ENCODE data around the gene HSD17B3.

DNA sequence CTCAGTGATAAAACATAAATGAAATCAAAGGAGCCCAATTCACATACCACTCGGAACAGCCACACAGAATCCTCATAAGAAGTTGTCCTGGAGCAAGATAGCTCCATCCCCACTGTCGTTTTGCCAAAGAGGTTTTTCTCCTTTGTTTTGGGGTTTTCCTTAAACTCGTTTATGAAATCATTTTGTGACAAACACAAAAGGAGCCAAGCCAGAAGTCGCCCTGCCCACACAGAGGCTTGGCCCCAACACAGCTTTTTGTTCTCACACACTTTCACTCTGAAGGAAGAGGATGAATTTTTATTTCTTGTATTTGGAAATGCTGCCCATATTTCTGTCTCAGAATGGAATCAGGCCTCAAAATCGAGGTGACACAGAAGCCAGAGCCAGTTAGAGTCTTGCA lies 113.4 kb downstream of the HSD17B3 start:
- no peak for TF ChIP-seq CTCF (IDR thresholded peaks at IDR 0.05)
- no peak for TF ChIP-seq RFX5 (IDR thresholded peaks at IDR 0.05; ENCODE audit: low read length)
- TF ChIP-seq FOSL2 (IDR thresholded peaks at IDR 0.05; ENCODE audit: borderline replicate concordance, low read depth) = no peak
- TF ChIP-seq TAF1 (IDR thresholded peaks at IDR 0.05; ENCODE audit: borderline replicate concordance, low read depth, low read length) = no peak
- TF ChIP-seq EP300 (IDR thresholded peaks at IDR 0.05; ENCODE audit: borderline replicate concordance in 1 of 2, low read depth in 1 of 2, low read length in 1 of 2) = no peak
- no peak for TF ChIP-seq POLR2AphosphoS5 (IDR thresholded peaks at IDR 0.05; ENCODE audit: low read depth, low read length)
- no peak for TF ChIP-seq MXI1 (IDR thresholded peaks at IDR 0.05; ENCODE audit: low read depth, low read length)
- TF ChIP-seq, protein P1, sequence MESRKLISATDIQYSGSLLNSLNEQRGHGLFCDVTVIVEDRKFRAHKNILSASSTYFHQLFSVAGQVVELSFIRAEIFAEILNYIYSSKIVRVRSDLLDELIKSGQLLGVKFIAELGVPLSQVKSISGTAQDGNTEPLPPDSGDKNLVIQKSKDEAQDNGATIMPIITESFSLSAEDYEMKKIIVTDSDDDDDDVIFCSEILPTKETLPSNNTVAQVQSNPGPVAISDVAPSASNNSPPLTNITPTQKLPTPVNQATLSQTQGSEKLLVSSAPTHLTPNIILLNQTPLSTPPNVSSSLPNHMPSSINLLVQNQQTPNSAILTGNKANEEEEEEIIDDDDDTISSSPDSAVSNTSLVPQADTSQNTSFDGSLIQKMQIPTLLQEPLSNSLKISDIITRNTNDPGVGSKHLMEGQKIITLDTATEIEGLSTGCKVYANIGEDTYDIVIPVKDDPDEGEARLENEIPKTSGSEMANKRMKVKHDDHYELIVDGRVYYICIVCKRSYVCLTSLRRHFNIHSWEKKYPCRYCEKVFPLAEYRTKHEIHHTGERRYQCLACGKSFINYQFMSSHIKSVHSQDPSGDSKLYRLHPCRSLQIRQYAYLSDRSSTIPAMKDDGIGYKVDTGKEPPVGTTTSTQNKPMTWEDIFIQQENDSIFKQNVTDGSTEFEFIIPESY (IDR thresholded peaks at IDR 0.05; ENCODE audit: borderline replicate concordance, low read depth) = no peak
- TF ChIP-seq CHD2 (IDR thresholded peaks at IDR 0.05; ENCODE audit: low read length, partially characterized antibody) = no peak
- no peak for TF ChIP-seq RAD21 (IDR thresholded peaks at IDR 0.05; ENCODE audit: low read length)
- TF ChIP-seq FOXJ3 (CRISPR knock-in tag; IDR thresholded peaks at IDR 0.05) = no peak
- TF ChIP-seq, protein P2, sequence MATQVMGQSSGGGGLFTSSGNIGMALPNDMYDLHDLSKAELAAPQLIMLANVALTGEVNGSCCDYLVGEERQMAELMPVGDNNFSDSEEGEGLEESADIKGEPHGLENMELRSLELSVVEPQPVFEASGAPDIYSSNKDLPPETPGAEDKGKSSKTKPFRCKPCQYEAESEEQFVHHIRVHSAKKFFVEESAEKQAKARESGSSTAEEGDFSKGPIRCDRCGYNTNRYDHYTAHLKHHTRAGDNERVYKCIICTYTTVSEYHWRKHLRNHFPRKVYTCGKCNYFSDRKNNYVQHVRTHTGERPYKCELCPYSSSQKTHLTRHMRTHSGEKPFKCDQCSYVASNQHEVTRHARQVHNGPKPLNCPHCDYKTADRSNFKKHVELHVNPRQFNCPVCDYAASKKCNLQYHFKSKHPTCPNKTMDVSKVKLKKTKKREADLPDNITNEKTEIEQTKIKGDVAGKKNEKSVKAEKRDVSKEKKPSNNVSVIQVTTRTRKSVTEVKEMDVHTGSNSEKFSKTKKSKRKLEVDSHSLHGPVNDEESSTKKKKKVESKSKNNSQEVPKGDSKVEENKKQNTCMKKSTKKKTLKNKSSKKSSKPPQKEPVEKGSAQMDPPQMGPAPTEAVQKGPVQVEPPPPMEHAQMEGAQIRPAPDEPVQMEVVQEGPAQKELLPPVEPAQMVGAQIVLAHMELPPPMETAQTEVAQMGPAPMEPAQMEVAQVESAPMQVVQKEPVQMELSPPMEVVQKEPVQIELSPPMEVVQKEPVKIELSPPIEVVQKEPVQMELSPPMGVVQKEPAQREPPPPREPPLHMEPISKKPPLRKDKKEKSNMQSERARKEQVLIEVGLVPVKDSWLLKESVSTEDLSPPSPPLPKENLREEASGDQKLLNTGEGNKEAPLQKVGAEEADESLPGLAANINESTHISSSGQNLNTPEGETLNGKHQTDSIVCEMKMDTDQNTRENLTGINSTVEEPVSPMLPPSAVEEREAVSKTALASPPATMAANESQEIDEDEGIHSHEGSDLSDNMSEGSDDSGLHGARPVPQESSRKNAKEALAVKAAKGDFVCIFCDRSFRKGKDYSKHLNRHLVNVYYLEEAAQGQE (IDR thresholded peaks at IDR 0.05; ENCODE audit: low read depth, low read length) = no peak
- no peak for TF ChIP-seq PBX3 (IDR thresholded peaks at IDR 0.05)
- no peak for TF ChIP-seq NRF1 (IDR thresholded peaks at IDR 0.05; ENCODE audit: low read depth, low read length)

All from SK-N-SH (cell line).